Panc1 (cell line): ENCODE results near the gene MEP1B. TPM values are rescaled to one million over a fixed set of nuclear protein-coding genes. Genes with fewer than 3 reads are reported as not detected.

Source experiments
- ATAC-seq: fragments of 200-7000 bp; cut with Tn5 transposase; 2 replicates; pipeline ENCODE4 v1.9.1; 2020; ENCODE audit warnings: mild to moderate bottlenecking, moderate library complexity
- BruUV-seq: library from RNA; stranded (reverse); fragments of 400-500 nt; replicated peaks from 2 replicates; lab custom pipeline; 2021; lab: Mats Ljungman, UMichigan
- CTCF ChIA-PET: fragments of 300-600 bp; sonication (Branson Sonifier 250); formaldehyde crosslinking; loops from one replicate; lab custom pipeline; 2022; ENCODE audit warnings: antibody characterized with exemption; lab: Charles Lee
- POLR2A ChIA-PET: fragments of 300-600 bp; sonication (Branson Sonifier 250); formaldehyde crosslinking; loops from one replicate; lab custom pipeline; 2022; ENCODE audit warnings: antibody characterized with exemption; lab: Charles Lee
- DNase-seq: peaks from one replicate; pipeline ENCODE4 v3.0.0-alpha.2; 2010; ENCODE audit warnings: low read depth, low spot score
- H3K27ac ChIP-seq: 2 replicates; pipeline ENCODE4 v1.5.1; 2011; ENCODE audit warnings: mild to moderate bottlenecking, low read length, inconsistent platforms
- H3K27me3 ChIP-seq: fragments of 200-500 bp; sonication (Bioruptor generic); 2 replicates; pipeline ENCODE4 v1.6.0; 2014; ENCODE audit warnings: low read length, inconsistent platforms; ENCODE audit not compliant: control insufficient read depth, insufficient read depth
- H3K36me3 ChIP-seq: fragments of 200-500 bp; sonication (Bioruptor generic); 2 replicates; pipeline ENCODE4 v1.5.1; 2014; ENCODE audit warnings: inconsistent platforms, mild to moderate bottlenecking, low read length, moderate library complexity; ENCODE audit not compliant: control insufficient read depth, insufficient read depth
- H3K4me1 ChIP-seq: 2 replicates; pipeline ENCODE4 v1.5.1; 2011; ENCODE audit warnings: inconsistent platforms, mild to moderate bottlenecking, low read length, moderate library complexity; ENCODE audit not compliant: control insufficient read depth, insufficient read depth
- H3K4me3 ChIP-seq, 2 experiments: 2 replicates each; pipeline ENCODE4 v1.5.1; 2011 to 2012; ENCODE audit warnings: low read depth in 2 of 2, low read length in 2 of 2, mild to moderate bottlenecking in 2 of 2, inconsistent platforms in 1 of 2, moderate library complexity in 1 of 2
- H3K9me3 ChIP-seq: fragments of 200-500 bp; sonication (Bioruptor generic); 2 replicates; pipeline ENCODE4 v1.5.1; 2014; ENCODE audit warnings: low read depth, mild to moderate bottlenecking, inconsistent platforms, low read length, moderate library complexity; ENCODE audit not compliant: control insufficient read depth, insufficient read depth
- CTCF ChIP-seq: fragments of 450-650 bp; IDR thresholded peaks from 2 replicates; pipeline ENCODE4 v1.5.1; 2017; ENCODE audit warnings: mild to moderate bottlenecking
- POLR2AphosphoS5 ChIP-seq: IDR thresholded peaks from 2 replicates; pipeline ENCODE4 v1.6.1; 2012; ENCODE audit warnings: mild to moderate bottlenecking, low read depth, low read length, moderate library complexity
- SIN3A ChIP-seq: IDR thresholded peaks from 2 replicates; pipeline ENCODE4 v1.6.1; 2012; ENCODE audit warnings: low read depth, mild to moderate bottlenecking, low read length, moderate library complexity, borderline replicate concordance; ENCODE audit not compliant: insufficient read depth
- TCF7L2 ChIP-seq: IDR thresholded peaks from 2 replicates; pipeline ENCODE4 v1.6.1; 2011; ENCODE audit warnings: mild to moderate bottlenecking, low read depth, low read length, inconsistent platforms
- in situ Hi-C: cut with HindIII; loops from 2 replicates; pipeline ENCODE4 v1.10.0; 2016; ENCODE audit warnings: low sequenced_read_pairs, low pct_unique_long_range_greater_than_20kb
- intact Hi-C: fragments of 100-400 bp; cut with micrococcal nuclease; formaldehyde crosslinking; loops from one replicate; pipeline ENCODE4 v1.10.0; 2022; ENCODE audit not compliant: unreplicated experiment
- total RNA-seq: library from RNA; stranded (reverse); gene quantifications from one replicate; pipeline ENCODE4 v1.2.1, GENCODE V29; 2021; ENCODE audit not compliant: unreplicated experiment
- TF ChIP-seq, protein P1 (sequence below), 2 experiments: IDR thresholded peaks; 2 replicates each; pipeline ENCODE4 v1.6.1; 2011 to 2012; ENCODE audit warnings: low read depth in 2 of 2, control low read depth in 1 of 2, low read length in 1 of 2, mild to moderate bottlenecking in 1 of 2, moderate library complexity in 1 of 2; ENCODE audit not compliant: insufficient read depth in 1 of 2

MEP1B gene
- total RNA-seq, 1 experiment from 2014 or later, result 0.28 TPM

DNA sequence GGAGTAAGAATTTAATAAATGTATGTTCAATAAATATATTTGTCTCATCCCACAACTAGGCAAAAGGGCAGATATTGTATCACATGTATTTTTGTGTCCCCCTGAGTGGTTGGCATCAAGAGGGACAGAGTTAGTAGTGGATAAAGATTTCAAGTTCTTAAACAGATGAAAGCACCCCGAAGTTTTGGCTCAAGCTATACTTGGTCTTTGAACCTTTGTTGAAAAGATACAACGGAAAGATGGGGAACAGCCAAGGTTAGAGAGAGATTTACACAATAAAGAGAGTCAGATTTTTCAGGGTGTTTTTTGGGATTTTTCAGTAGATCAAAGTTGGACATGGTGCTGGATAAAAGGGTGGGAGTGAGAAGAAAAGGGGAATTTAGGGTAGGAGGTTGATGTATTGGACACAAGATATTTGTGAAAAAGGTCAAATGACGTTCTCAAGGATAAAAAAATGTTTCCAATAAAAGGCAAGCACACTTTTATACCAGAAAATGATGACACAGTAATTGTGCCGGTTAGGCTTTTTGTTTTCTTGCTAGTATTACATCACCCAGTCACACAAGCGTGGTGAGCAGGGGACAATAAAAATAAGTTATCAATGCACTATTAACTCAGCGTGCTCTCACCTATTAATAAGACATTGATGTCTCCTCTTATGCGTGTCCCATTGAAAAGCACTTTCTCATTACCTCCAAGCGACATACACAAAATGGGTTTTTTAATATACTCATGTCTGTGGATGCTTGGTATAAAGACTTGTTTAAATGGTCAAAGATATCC is 59.5 kb downstream of the MEP1B start:
- CTCF ChIA-PET, result no interaction called here
- Histone ChIP-seq H3K4me3 (no peak overlapping the region), H3K9me3 (no peaks in the 10 kb centered on the region), H3K27ac (no peak overlapping the region), H3K27me3 (no peaks in the 10 kb centered on the region; the same call in 1 of the 2 replicates), H3K4me1 (no peaks in the 10 kb centered on the region), H3K36me3 (no peaks in the 10 kb centered on the region)
- POLR2A ChIA-PET, result interaction anchor here (0.6 kb wide), 1 partner anchor 328 kb away, joined by 3 read pairs; no protein-coding TSS in a partner anchor
- TF ChIP-seq SIN3A (no peak), CTCF (no peak), POLR2AphosphoS5 (no peak)
- BruUV-seq, result no TSS peak
- no peak for ATAC-seq
- no peak for DNase-seq
- in situ Hi-C loops, result no loop called here
- intact Hi-C loops, result no loop called here

DNA sequence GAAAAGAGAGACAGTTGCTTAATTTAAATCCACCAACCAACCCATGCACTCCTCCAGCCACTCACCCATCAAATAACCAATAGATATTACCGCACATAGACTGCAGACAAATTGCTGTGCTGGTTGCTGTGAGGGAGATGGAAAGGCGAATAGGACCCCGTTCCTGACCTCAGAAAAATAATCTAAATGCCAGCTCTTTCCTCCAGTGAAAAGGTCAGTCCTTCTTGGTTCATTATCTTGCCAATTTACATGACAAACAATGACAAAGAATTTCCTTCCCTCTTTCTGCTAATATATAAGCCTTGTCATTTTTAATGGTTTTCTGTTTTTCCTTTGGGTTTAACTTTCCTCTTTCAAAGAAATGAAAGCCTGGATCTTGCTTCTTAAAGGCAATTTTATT is 61.6 kb downstream of the MEP1B start:
- ChIA-PET POLR2A (no interaction called here), CTCF (interaction anchor here (0.6 kb wide), 1 partner anchor 158 kb away, joined by 3 read pairs; no protein-coding TSS in a partner anchor)
- Histone ChIP-seq H3K27me3 (no peaks in the 10 kb centered on the region), H3K4me1 (no peaks in the 10 kb centered on the region), H3K9me3 (no peaks in the 10 kb centered on the region), H3K4me3 (no peak overlapping the region), H3K36me3 (no peaks in the 10 kb centered on the region), H3K27ac (no peak overlapping the region)
- in situ Hi-C loops, result no loop called here
- TF ChIP-seq, protein P1, sequence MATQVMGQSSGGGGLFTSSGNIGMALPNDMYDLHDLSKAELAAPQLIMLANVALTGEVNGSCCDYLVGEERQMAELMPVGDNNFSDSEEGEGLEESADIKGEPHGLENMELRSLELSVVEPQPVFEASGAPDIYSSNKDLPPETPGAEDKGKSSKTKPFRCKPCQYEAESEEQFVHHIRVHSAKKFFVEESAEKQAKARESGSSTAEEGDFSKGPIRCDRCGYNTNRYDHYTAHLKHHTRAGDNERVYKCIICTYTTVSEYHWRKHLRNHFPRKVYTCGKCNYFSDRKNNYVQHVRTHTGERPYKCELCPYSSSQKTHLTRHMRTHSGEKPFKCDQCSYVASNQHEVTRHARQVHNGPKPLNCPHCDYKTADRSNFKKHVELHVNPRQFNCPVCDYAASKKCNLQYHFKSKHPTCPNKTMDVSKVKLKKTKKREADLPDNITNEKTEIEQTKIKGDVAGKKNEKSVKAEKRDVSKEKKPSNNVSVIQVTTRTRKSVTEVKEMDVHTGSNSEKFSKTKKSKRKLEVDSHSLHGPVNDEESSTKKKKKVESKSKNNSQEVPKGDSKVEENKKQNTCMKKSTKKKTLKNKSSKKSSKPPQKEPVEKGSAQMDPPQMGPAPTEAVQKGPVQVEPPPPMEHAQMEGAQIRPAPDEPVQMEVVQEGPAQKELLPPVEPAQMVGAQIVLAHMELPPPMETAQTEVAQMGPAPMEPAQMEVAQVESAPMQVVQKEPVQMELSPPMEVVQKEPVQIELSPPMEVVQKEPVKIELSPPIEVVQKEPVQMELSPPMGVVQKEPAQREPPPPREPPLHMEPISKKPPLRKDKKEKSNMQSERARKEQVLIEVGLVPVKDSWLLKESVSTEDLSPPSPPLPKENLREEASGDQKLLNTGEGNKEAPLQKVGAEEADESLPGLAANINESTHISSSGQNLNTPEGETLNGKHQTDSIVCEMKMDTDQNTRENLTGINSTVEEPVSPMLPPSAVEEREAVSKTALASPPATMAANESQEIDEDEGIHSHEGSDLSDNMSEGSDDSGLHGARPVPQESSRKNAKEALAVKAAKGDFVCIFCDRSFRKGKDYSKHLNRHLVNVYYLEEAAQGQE (IDR thresholded peaks at IDR 0.05; ENCODE audit: insufficient read depth in 1 of 2, low read depth in 2 of 2, low read length in 1 of 2), result no peak
- TF ChIP-seq POLR2AphosphoS5, result no peak
- no peak for TF ChIP-seq TCF7L2
- no peak for TF ChIP-seq CTCF
- TF ChIP-seq SIN3A, result no peak
- DNase-seq, result no peak
- BruUV-seq, result no TSS peak
- ATAC-seq, result no peak
- intact Hi-C loops, result no loop called here
